Measurements from ENCODE around the gene SZRD1.

SZRD1 gene

DNA sequence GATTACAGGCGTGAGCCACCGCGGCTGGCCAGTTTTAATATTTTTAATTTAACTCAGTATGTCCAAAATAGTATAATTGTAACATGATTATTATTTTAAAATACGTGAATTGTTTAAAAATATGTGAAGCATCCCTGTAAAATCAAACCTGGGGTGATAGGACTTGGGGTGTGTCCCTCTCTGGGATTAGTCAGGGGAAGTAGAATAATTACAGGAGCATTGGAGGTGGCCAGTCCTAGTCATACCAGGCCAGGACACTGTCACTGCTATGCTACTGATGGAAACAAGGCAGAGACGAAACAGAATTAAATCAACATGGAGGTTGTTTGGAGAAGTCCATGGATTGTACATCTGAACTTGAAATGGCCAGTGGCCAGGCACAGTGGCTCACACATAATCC is 16.8 kb downstream of the SZRD1 start:
- TF ChIP-seq POLR2A (IDR thresholded peaks at IDR 0.05; ENCODE audit: extremely low read depth, insufficient read length): no peak
- TF ChIP-seq, protein P1, sequence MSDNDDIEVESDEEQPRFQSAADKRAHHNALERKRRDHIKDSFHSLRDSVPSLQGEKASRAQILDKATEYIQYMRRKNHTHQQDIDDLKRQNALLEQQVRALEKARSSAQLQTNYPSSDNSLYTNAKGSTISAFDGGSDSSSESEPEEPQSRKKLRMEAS (IDR thresholded peaks at IDR 0.05; ENCODE audit: low read depth, low read length): no peak
- TF ChIP-seq, protein P2, sequence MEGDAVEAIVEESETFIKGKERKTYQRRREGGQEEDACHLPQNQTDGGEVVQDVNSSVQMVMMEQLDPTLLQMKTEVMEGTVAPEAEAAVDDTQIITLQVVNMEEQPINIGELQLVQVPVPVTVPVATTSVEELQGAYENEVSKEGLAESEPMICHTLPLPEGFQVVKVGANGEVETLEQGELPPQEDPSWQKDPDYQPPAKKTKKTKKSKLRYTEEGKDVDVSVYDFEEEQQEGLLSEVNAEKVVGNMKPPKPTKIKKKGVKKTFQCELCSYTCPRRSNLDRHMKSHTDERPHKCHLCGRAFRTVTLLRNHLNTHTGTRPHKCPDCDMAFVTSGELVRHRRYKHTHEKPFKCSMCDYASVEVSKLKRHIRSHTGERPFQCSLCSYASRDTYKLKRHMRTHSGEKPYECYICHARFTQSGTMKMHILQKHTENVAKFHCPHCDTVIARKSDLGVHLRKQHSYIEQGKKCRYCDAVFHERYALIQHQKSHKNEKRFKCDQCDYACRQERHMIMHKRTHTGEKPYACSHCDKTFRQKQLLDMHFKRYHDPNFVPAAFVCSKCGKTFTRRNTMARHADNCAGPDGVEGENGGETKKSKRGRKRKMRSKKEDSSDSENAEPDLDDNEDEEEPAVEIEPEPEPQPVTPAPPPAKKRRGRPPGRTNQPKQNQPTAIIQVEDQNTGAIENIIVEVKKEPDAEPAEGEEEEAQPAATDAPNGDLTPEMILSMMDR (IDR thresholded peaks at IDR 0.05; ENCODE audit: low read depth, low read length): no peak
- TF ChIP-seq MYC (IDR thresholded peaks at IDR 0.05; ENCODE audit: low read depth, low read length): no peak
- H3K4me3 ChIP-seq (ENCODE audit: low read depth, low read length): no peak overlapping the region
- DNase-seq (ENCODE audit: low read depth): no peak

DNA sequence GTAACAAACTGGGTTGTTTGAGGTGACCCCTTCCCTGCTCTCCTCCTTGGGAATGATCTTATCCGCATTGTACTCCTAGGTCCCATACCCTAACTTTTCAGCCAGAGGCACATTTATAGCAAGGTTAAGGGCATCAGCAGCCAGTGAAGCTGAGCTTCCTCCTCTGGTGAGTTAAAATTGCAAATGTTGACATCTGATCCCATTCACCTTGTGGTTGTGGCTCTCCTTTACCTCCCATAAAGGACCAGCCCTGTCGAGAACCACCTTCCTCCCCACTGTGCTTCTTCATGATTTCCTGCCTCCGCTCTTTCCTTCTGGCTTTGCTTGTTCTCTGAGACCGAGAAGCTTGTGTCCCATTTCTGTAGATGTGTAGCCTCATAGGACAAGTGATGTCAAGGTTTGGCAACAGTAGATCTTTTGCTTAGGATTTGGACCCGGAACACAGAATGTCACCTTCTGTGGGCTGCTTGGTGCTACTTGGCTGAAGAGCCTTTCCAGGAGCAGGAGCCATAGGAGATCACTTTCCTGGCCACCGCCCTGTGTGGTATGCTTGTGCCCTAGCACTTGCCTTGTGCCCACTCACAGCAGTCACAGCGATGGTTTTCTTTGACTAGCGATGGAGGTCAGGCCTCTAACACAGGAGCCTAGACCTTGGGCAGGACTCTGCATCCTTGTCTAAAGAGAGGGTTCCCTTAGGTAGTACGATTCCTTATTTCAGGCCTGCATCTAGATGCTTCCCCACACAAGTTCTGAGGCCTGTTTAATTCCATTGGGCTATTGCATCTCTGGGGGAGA is 18.8 kb downstream of the SZRD1 start:
- TF ChIP-seq MYC (IDR thresholded peaks at IDR 0.05; ENCODE audit: low read depth, low read length) (no peak), POLR2A (IDR thresholded peaks at IDR 0.05; ENCODE audit: extremely low read depth, insufficient read length) (no peak)
- TF ChIP-seq, protein P1 (IDR thresholded peaks at IDR 0.05; ENCODE audit: low read depth, low read length): no peak
- TF ChIP-seq, protein P2 (IDR thresholded peaks at IDR 0.05; ENCODE audit: low read depth, low read length): no peak
- no peak for DNase-seq (ENCODE audit: low read depth)
- H3K4me3 ChIP-seq (ENCODE audit: low read depth, low read length): no peak overlapping the region

DNA sequence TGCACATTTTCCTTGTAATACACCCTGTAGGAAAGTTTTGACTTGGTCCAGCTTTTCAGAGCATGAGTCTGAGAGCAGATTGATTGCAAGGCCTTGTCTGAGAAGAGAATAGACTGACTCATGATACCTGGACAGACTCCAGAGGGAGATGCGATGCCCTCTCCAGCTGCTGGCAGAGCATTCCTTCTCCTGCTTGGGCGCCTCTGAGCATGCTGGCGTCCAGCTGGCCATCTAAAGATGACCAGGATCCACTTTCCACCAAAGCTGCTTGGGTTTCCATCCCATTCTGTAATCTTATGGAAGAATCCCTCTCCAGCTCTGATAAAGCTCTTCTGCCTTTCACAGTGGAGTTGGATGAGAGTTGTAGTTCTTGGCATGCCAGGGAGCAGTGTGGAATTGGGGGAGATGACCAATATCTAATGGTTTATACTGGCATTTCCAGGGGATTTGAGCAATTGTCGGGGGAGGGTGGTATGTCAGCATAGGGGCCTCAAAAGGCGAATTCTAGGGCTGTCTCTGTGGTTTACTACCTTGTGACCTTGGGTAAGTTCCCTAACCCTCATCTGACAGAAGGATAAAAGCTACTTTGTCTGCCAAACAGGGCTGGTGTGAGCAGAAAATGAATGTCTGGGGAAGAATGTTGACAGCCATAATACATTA is 19.5 kb downstream of the SZRD1 start:
- DNase-seq (ENCODE audit: low read depth): no peak
- TF ChIP-seq MYC (IDR thresholded peaks at IDR 0.05; ENCODE audit: low read depth, low read length) (no peak), POLR2A (IDR thresholded peaks at IDR 0.05; ENCODE audit: extremely low read depth, insufficient read length) (no peak)
- TF ChIP-seq, protein P1 (IDR thresholded peaks at IDR 0.05; ENCODE audit: low read depth, low read length): no peak
- TF ChIP-seq, protein P2 (IDR thresholded peaks at IDR 0.05; ENCODE audit: low read depth, low read length): no peak
- no peak overlapping the region for H3K4me3 ChIP-seq (ENCODE audit: low read depth, low read length)

DNA sequence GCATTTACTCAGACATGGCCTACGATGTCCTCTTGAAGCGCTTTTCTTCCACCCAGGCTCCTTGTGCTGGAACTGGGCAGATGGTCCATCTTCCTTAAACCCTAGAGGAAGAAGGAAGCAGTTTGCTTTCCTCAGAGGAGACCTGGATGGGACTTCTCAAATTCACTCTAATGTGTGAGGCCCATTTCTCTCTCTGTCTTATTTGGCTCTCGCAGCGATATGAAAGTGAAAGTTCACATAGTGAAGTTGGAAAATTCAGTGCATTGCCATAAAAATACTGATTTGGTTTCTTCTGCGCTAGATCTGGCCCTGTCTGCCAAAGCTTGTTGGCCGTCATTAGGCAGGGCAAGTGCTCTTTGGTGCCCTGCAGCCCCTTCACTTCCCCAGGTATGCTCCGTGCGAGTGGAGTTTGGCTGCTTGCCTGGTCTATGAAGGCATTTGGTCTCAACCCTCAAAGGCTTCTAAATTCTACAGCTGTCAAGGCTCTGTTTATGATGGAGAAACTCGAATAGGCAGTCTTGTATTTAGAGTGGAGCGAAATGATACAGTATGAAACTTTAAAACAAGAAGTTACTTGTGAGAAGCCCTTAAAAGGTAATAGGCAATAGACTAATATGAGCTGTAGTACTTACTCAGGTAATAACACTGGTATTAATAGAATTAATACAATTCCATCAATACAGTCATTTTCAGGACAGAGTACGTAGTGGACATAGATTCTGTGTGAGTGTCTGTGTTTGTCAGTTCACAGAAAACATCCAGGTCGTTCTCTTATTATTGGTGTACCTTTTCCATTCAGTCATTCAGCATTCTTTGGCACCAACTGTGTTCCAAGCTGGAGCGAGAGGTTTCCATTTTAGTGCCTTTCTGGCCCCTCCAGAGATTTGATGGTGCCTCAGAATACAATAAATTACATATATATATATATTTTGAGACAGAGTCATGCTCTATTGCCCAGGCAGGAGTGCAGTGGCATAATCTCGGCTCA is 20.5 kb downstream of the SZRD1 start:
- no peak overlapping the region for H3K4me3 ChIP-seq (ENCODE audit: low read depth, low read length)
- DNase-seq (ENCODE audit: low read depth): no peak
- TF ChIP-seq MYC (IDR thresholded peaks at IDR 0.05; ENCODE audit: low read depth, low read length): no peak
- TF ChIP-seq, protein P1 (IDR thresholded peaks at IDR 0.05; ENCODE audit: low read depth, low read length): no peak
- TF ChIP-seq, protein P2 (IDR thresholded peaks at IDR 0.05; ENCODE audit: low read depth, low read length): no peak
- no peak for TF ChIP-seq POLR2A (IDR thresholded peaks at IDR 0.05; ENCODE audit: extremely low read depth, insufficient read length)

DNA sequence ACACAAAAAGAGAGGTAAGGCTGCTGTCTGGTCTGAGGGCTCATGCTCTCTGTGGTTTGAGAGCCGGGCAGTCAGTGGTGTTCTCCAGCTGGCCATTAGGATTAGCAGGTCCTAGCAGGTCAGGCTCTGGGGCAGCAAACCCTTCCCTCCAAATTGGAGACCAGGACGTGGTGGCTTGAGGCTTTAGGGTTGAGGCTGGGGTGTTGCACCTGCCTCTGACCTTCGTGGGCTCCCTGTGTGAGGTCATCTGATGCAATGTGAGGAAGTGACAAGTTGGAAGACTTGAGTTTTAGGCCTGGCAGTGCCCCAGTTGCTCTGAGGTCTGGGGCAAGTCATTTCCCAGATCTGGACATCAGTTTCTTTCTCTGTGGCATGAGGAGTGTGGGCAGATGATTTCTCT is 24.4 kb downstream of the SZRD1 start:
- TF ChIP-seq, protein P2 (IDR thresholded peaks at IDR 0.05; ENCODE audit: low read depth, low read length): no peak
- TF ChIP-seq, protein P1 (IDR thresholded peaks at IDR 0.05; ENCODE audit: low read depth, low read length): no peak
- TF ChIP-seq MYC (IDR thresholded peaks at IDR 0.05; ENCODE audit: low read depth, low read length) (no peak), POLR2A (IDR thresholded peaks at IDR 0.05; ENCODE audit: extremely low read depth, insufficient read length) (no peak)
- no peak overlapping the region for H3K4me3 ChIP-seq (ENCODE audit: low read depth, low read length)
- DNase-seq (ENCODE audit: low read depth): peak; percentile 51

All from NB4 (cell line).